ENCODE data around the gene CREB3L2. TPM values are rescaled to one million over a fixed set of nuclear protein-coding genes. Genes with fewer than 3 reads are reported as not detected.

Gene CREB3L2
- total and polyA plus RNA-seq, 2 of the 8 experiments (the other 6 are each of a cell fraction or from before 2014, with no cell fraction given): 14.4 to 48.3 TPM

DNA sequence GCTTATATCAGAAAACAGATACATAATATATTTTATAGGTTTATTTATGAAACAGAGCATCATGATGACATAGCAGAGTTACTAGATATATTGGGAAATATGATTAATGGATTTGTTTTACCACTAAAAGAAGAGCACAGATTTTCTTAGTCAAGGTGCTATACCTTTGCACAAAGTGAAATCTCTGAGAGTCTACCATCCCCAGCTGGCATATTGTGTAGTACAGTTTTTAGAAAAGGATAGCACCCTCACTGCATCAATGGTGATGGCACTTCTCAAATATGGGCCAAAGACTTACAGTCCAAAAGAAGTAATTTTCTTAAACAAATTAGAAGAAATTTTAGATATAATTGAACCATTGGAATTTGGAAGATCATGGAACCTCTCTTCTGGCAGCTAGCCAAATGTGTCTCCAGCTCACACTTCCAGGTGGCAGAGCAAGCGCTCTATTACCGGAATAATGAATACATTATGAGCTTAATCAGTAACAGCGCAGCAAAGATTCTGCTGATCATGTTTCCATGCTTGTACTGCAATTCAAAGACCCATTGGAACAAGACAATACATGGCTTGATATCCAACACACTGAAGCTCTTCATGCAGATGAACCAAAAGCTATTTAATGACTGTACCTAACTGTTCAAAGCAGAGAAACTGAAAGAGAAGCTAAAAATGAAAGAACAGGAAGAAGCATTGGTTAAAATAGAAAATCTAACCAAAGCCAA is 21.9 kb upstream of the CREB3L2 start:
- no peak overlapping the region for H3K27ac ChIP-seq (ENCODE audit: low read depth, low read length)
- no peaks in the 10 kb centered on the region for H3K79me1 ChIP-seq (ENCODE audit: low read depth, low read length)
- H3K36me3 ChIP-seq (ENCODE audit: control insufficient read depth in 2 of 4, insufficient read depth in 4 of 4, low read length in 3 of 4): peaks cover 0 to 7% (median 1%) of the 10 kb centered on the region in 4 experiments; a peak in 2 of 8 replicates
- no peak overlapping the region for H3K4me3 ChIP-seq (ENCODE audit: extremely low read depth in 1 of 4, insufficient read depth in 2 of 4, low read depth in 3 of 4, low read length in 4 of 4)
- no peak overlapping the region for H4K91ac ChIP-seq (replicated peaks; ENCODE audit: insufficient read length, low read length)
- no peak overlapping the region for H2BK15ac ChIP-seq (ENCODE audit: low read length)
- H4K5ac ChIP-seq (ENCODE audit: insufficient read length, low read depth, low read length): no peak overlapping the region
- no peak overlapping the region for H2AK5ac ChIP-seq (ENCODE audit: low read depth, low read length)
- no peak overlapping the region for H2BK20ac ChIP-seq (ENCODE audit: low read length)
- no peak overlapping the region for H2AFZ ChIP-seq (ENCODE audit: low read length)
- no peaks in the 10 kb centered on the region for H4K20me1 ChIP-seq (replicated peaks in 1 of 2; ENCODE audit: control insufficient read depth in 1 of 2, insufficient read depth in 2 of 2, low read length in 2 of 2)
- ChIA-PET CTCF (ENCODE audit: partially characterized antibody) (interaction anchor here (0.6 kb wide), 1 partner anchor 583 kb away, joined by 3 read pairs; no protein-coding TSS in a partner anchor), POLR2A (ENCODE audit: partially characterized antibody) (interaction anchor here (0.6 kb wide), 1 partner anchor 256 kb away, joined by 4 read pairs; no protein-coding TSS in a partner anchor)
- no peaks in the 10 kb centered on the region; a peak in 1 of 7 replicates for H3K27me3 ChIP-seq (replicated peaks in 1 of 4; ENCODE audit: control insufficient read depth in 3 of 4, extremely low read depth in 1 of 4, insufficient read depth in 3 of 4, low read length in 3 of 4)
- no peak overlapping the region for H3K18ac ChIP-seq (ENCODE audit: extremely low read depth, low read length)
- peaks cover 2 to 10% (median 8%) of the 10 kb centered on the region in 4 experiments; a peak in 5 of 7 replicates for H3K4me1 ChIP-seq (replicated peaks in 1 of 4; ENCODE audit: control insufficient read depth in 3 of 4, insufficient read depth in 4 of 4, low read length in 3 of 4)
- no peak overlapping the region for H3K4ac ChIP-seq (replicated peaks; ENCODE audit: insufficient read length, low read depth, low read length)
- no peak overlapping the region for H3K14ac ChIP-seq (ENCODE audit: insufficient read length)
- WGBS, 2 experiments (ENCODE audit: extremely low coverage in 1 of 2, insufficient coverage in 1 of 2, insufficient read length in 1 of 2, insufficient replicate concordance in 2 of 2, low coverage in 1 of 2, low lambda C conversion rate in 2 of 2, missing lambda C conversion rate in 1 of 2): 91% methylated on average over 3 of the region's 3 CpGs; no CpG with 5 or more reads in 1 of the 2 experiments
- H3K56ac ChIP-seq (replicated peaks; ENCODE audit: insufficient read length, low read depth, low read length): no peak overlapping the region
- H2BK12ac ChIP-seq (ENCODE audit: low read depth, low read length): no peak overlapping the region
- H3K23me2 ChIP-seq (ENCODE audit: low read depth, low read length): no peaks in the 10 kb centered on the region
- no peak overlapping the region for H2BK120ac ChIP-seq (replicated peaks; ENCODE audit: low read depth, low read length)
- H2BK5ac ChIP-seq (ENCODE audit: low read depth, low read length): no peak overlapping the region
- H4K8ac ChIP-seq (ENCODE audit: extremely low read depth, insufficient read depth, low read length): no peak overlapping the region
- DNase-seq (ENCODE audit: low read depth in 1 of 2, low spot score in 2 of 2) (no peak), FAIRE-seq (no peak)
- no peak overlapping the region for H3K9ac ChIP-seq (replicated peaks in 1 of 4; ENCODE audit: extremely low read depth in 1 of 4, low read depth in 3 of 4, low read length in 3 of 4)
- no peak overlapping the region for H3K23ac ChIP-seq (ENCODE audit: insufficient read length)
- no peaks in the 10 kb centered on the region for H3K79me2 ChIP-seq (ENCODE audit: control insufficient read depth in 1 of 2, insufficient read depth in 2 of 2, low read length in 2 of 2)
- peaks cover 15 to 19% of the 10 kb centered on the region in 2 experiments; a peak in 3 of 4 replicates for H3K9me3 ChIP-seq (ENCODE audit: insufficient read depth in 2 of 2, low read depth in 1 of 2, low read length in 1 of 2)
- H3K4me2 ChIP-seq (ENCODE audit: insufficient read depth in 1 of 2, low read depth in 2 of 2, low read length in 2 of 2): no peak overlapping the region
- TF ChIP-seq, protein P1, sequence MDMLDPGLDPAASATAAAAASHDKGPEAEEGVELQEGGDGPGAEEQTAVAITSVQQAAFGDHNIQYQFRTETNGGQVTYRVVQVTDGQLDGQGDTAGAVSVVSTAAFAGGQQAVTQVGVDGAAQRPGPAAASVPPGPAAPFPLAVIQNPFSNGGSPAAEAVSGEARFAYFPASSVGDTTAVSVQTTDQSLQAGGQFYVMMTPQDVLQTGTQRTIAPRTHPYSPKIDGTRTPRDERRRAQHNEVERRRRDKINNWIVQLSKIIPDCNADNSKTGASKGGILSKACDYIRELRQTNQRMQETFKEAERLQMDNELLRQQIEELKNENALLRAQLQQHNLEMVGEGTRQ (IDR thresholded peaks at IDR 0.05; ENCODE audit: low read length): no peak
- TF ChIP-seq ZNF274 (IDR thresholded peaks at IDR 0.05; ENCODE audit: borderline replicate concordance, extremely low read depth, low read length) (no peak), EZH2 (IDR thresholded peaks at IDR 0.05; ENCODE audit: low read depth, low read length, severe bottlenecking) (no peak), SP1 (IDR thresholded peaks at IDR 0.05; ENCODE audit: low read depth, low read length) (no peak)
